BLaER1 (cell line): ENCODE data around the gene ARIH1.
"Not testable (repeated sequence)": the region's sequence is repeated elsewhere in the genome, so short reads cannot be mapped to it uniquely, and the experiment has no call there.

ENCODE experiments used
- H3K27ac ChIP-seq: shearing (Covaris generic); formaldehyde crosslinking; 2 replicates; pipeline ENCODE4 v1.8.1; 2022
- H3K27me3 ChIP-seq: shearing (Covaris generic); formaldehyde crosslinking; 2 replicates; pipeline ENCODE4 v1.8.1; 2022
- H3K36me3 ChIP-seq: shearing (Covaris generic); formaldehyde crosslinking; 2 replicates; pipeline ENCODE4 v1.8.1; 2022
- H3K4me1 ChIP-seq: shearing (Covaris generic); formaldehyde crosslinking; 2 replicates; pipeline ENCODE4 v1.8.1; 2022
- H3K4me2 ChIP-seq: shearing (Covaris generic); formaldehyde crosslinking; 2 replicates; pipeline ENCODE4 v1.8.1; 2022
- H3K4me3 ChIP-seq: shearing (Covaris generic); formaldehyde crosslinking; 2 replicates; pipeline ENCODE4 v1.8.1; 2022
- H3K9ac ChIP-seq: shearing (Covaris generic); formaldehyde crosslinking; 2 replicates; pipeline ENCODE4 v1.8.1; 2022
- H3K9me3 ChIP-seq: shearing (Covaris generic); formaldehyde crosslinking; 2 replicates; pipeline ENCODE4 v1.8.1; 2022
- H4K20me1 ChIP-seq: shearing (Covaris generic); formaldehyde crosslinking; 2 replicates; pipeline ENCODE4 v1.8.1; 2022
- Cebpa-rat ChIP-seq: shearing (Covaris generic); IDR thresholded peaks from 2 replicates; pipeline ENCODE4 v1.8.1; 2022

ARIH1 gene, protein sequence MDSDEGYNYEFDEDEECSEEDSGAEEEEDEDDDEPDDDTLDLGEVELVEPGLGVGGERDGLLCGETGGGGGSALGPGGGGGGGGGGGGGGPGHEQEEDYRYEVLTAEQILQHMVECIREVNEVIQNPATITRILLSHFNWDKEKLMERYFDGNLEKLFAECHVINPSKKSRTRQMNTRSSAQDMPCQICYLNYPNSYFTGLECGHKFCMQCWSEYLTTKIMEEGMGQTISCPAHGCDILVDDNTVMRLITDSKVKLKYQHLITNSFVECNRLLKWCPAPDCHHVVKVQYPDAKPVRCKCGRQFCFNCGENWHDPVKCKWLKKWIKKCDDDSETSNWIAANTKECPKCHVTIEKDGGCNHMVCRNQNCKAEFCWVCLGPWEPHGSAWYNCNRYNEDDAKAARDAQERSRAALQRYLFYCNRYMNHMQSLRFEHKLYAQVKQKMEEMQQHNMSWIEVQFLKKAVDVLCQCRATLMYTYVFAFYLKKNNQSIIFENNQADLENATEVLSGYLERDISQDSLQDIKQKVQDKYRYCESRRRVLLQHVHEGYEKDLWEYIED

DNA sequence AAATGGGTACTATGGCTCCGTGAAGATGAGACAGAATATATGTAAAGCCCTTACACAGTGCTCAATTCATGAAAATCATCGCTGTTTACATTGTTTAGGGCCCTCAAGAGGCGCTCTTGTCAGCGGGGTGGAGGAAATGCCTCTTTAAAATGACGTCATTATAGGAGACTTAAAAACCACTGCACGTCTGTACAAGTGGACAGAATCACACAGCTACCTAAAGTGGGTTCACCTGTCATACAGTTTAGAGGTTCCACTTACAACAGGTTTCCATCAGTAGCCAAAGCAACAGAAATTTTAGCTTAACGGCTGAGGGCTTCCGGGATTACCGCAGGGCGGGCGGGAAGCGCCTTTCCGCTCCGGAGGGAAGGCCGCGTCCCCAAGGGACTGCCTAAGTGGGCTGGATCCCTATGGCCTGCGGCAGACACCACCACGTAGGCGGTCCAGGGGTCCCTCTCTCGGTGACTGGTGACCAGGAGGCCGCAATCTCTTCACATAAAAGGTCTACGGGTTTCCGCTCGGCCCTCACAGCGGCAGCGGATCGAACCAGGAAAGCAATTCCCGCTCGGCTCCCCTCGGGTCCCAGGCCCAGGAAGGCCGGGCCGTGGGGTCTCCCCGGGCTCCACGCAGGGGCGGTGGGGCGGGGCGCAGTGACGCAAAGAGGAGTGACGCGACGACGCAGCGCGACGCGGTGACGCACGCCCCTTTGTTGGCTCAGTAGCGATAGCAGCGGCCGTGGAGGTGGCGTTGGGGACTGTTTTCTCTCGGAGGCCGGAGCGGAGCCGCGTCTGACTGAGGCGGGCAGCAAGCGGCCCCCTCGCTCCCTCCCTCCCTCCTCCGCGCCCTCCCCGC lies at the start of gene ARIH1:
ARIH1 (plus strand) TSS at position 717 of the 852 bp plus-strand sequence. CDS start 310 bp downstream, outside the sequence.
- Histone ChIP-seq H4K20me1 (peaks cover 46% of the 10 kb centered on the region), H3K27ac (peak within 1 kb of the TSS; percentile 99), H3K27me3 (no peaks in the 10 kb centered on the region), H3K36me3 (peaks cover 18% of the 10 kb centered on the region), H3K9me3 (0 out of 2 replicates have a peak, but pooled peaks cover 3% of the 10 kb centered on the region), H3K4me3 (peak within 1 kb of the TSS; percentile 96), H3K4me1 (peaks cover 36% of the 10 kb centered on the region), H3K4me2 (peak within 1 kb of the TSS; percentile 96), H3K9ac (peak within 1 kb of the TSS; percentile 99)
- no peak for TF ChIP-seq Cebpa-rat

DNA sequence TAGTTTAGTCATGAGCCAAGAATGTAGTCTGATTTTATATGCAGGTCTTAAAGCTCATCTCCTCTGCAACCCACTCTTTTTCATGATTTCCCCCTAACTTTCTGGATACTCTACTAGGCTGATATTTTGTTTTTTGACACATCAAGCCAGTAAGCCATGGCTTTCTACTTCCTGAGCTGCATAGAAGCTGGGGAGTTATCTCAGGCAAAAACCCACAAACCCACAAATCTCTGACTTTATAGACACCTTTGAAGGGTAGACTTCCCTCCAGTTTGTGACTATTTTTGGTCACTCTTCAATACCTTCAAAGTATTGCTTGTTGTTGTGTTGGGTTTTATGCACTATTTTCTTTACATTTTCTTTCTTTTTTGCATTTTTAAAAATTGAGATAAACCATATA lies 47.4 kb upstream of the ARIH1 start:
- Histone ChIP-seq H3K4me2 (peak overlapping the region; percentile 48), H3K36me3 (no peaks in the 10 kb centered on the region), H3K9ac (no peak overlapping the region), H3K4me3 (no peak overlapping the region), H3K4me1 (peaks cover 11% of the 10 kb centered on the region), H3K27ac (no peak overlapping the region), H3K27me3 (no peaks in the 10 kb centered on the region), H3K9me3 (peaks cover 15% of the 10 kb centered on the region), H4K20me1 (no peaks in the 10 kb centered on the region)
- no peak for TF ChIP-seq Cebpa-rat

DNA sequence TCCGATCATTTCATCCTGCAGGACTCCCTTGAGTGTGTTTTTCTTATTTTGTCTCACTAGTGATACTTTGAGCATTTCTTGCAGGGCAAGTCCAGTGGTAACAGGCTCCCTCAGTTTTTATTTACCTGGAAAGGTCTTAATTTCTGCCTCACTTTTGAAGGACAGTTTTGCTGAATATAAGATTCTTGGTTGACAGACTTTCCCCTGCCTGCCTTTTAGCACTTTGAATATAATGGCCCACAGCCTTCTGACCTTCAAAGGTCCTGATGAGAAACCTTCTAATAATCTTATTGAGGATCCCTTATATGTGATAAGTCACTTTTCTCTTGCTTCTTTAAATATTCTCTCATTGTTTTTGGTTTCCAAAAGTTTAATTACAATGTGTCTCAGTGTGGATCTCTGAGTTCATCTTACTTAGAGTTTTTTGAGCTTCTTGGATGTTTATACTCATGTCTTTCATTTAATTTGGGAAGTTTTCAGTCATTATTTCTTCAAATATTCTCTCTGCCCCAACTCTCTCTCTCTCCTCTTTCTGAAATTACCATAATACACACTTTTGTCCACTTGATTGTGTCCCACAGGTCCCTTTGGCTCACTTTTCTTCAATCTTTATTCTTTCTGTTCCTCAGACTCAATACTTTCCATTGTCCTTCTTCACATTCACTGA lies 36.3 kb upstream of the ARIH1 start:
- no peaks in the 10 kb centered on the region for H3K4me1 ChIP-seq
- no peak overlapping the region for H3K9ac ChIP-seq
- H3K27me3 ChIP-seq: no peaks in the 10 kb centered on the region
- H4K20me1 ChIP-seq: no peaks in the 10 kb centered on the region
- H3K27ac ChIP-seq: no peak overlapping the region
- peaks cover 22% of the 10 kb centered on the region for H3K9me3 ChIP-seq
- no peak overlapping the region for H3K4me2 ChIP-seq
- H3K36me3 ChIP-seq: no peaks in the 10 kb centered on the region
- TF ChIP-seq Cebpa-rat: no peak
- no peak overlapping the region for H3K4me3 ChIP-seq

DNA sequence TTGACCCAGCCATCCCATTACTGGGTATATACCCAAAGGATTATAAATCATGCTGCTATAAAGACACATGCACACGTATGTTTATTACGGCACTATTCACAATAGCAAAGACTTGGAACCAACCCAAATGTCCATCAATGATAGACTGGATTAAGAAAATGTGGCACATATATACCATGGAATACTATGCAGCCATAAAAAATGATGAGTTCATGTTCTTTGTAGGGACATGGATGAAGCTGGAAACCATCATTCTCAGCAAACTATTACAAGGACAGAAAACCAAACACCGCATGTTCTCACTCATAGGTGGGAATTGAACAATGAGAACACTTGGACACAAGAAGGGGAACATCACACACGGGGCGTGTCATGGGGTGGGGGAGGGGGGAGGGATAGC lies 31.3 kb upstream of the ARIH1 start:
- H3K4me3 ChIP-seq, H3K9ac ChIP-seq, H3K27me3 ChIP-seq, H3K27ac ChIP-seq, H3K36me3 ChIP-seq, H4K20me1 ChIP-seq, H3K4me1 ChIP-seq, H3K4me2 ChIP-seq, H3K9me3 ChIP-seq: not testable (repeated sequence)

DNA sequence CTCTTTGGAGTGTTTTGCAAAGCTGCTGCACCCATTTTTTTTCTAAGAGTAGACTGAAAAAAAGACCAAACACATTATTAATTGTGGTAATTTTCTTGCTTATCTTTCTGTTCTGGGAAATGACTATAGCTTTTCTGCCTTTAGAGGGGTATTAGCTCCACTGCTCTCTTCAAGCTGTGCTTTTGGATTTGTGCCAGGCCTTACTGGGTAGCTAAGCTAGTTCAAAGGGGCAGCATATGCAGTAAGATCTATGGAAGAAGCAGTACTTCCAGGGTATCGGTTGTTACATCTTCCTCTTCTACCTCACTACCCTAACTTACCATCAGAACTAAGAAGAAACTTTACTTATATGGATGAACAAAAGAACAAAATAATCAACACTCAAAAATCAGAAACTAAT lies 28.7 kb upstream of the ARIH1 start:
- Histone ChIP-seq H3K27me3 (no peaks in the 10 kb centered on the region), H3K9ac (no peak overlapping the region), H3K4me1 (no peaks in the 10 kb centered on the region), H3K4me3 (no peak overlapping the region), H3K9me3 (no peaks in the 10 kb centered on the region), H3K4me2 (no peak overlapping the region), H3K36me3 (no peaks in the 10 kb centered on the region), H4K20me1 (no peaks in the 10 kb centered on the region), H3K27ac (no peak overlapping the region)
- no peak for TF ChIP-seq Cebpa-rat

DNA sequence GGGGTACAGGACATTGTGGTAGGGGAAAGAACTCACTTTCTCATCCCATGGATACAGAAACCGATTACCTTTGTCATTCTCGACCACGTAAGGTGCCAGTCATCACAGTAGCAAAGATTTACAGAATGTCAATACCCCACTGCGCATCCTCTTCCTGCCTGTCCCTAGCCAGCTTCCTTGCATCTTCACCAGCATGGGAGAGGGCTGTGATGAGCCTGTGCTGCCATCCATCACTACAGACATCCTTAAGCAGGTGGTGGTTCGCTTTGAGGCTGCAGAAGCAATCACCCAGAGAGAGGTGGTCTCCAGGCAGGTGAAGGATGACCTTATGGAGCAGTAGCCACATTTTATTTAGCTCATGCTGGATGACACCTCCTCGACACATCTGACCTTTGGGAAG lies 23.3 kb upstream of the ARIH1 start:
- no peak overlapping the region for H3K4me3 ChIP-seq
- TF ChIP-seq Cebpa-rat: no peak

DNA sequence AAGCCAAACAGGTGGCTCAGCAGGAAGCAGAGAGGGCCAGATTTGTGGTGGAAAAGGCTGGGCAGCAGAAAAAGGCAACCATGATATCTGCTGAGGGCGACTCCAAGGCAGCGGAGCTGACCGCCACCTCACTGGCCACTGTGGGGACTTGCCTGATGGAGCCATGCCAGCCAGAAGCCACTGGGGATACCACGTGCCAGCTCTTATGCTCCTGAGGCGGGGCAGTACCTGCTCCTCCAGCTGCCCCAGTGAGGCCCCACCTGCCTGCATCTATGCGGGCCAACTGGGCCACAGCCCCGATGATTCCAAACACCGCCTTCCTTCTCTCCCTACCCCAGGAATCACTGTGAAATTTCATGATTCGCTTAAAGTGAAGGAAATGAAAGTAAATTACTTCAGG lies 22.9 kb upstream of the ARIH1 start:
- no peak for TF ChIP-seq Cebpa-rat

More for the DNA sequence above, 23.3 kb upstream of the ARIH1 start:
- no peaks in the 10 kb centered on the region for H4K20me1 ChIP-seq
- H3K4me2 ChIP-seq: no peak overlapping the region
- no peaks in the 10 kb centered on the region for H3K27me3 ChIP-seq
- no peaks in the 10 kb centered on the region for H3K9me3 ChIP-seq
- no peaks in the 10 kb centered on the region for H3K36me3 ChIP-seq
- H3K27ac ChIP-seq: no peak overlapping the region
- H3K4me1 ChIP-seq: no peaks in the 10 kb centered on the region
- no peak overlapping the region for H3K9ac ChIP-seq

DNA sequence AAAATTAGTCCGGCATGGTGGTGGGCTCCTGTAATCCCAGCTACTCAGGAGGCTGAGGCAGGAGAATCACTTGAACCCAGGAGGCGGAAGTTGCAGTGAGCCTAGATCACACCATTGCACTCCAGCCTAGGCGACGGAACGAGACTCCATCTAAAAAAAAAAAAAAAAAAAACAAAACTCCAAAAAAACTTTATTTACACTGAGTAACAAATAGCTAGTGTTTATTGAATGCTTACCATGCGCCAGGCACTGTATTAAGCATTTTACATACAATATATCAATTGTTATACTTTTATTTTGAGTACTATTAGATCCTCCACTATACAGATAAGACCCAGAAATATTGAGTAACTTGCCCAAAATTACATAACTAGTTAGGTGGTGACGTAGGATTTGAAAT lies 17.4 kb upstream of the ARIH1 start:
- Histone ChIP-seq H3K9me3 (no peaks in the 10 kb centered on the region), H3K4me1 (peaks cover 6% of the 10 kb centered on the region), H3K27ac (no peak overlapping the region), H3K27me3 (no peaks in the 10 kb centered on the region), H3K36me3 (no peaks in the 10 kb centered on the region), H4K20me1 (no peaks in the 10 kb centered on the region), H3K4me2 (no peak overlapping the region), H3K9ac (no peak overlapping the region), H3K4me3 (no peak overlapping the region)
- no peak for TF ChIP-seq Cebpa-rat

More for the DNA sequence above, 22.9 kb upstream of the ARIH1 start:
- Histone ChIP-seq H3K4me2 (no peak overlapping the region), H3K27ac (no peak overlapping the region), H3K9ac (no peak overlapping the region), H4K20me1 (no peaks in the 10 kb centered on the region), H3K4me1 (no peaks in the 10 kb centered on the region), H3K9me3 (no peaks in the 10 kb centered on the region), H3K4me3 (no peak overlapping the region), H3K27me3 (no peaks in the 10 kb centered on the region), H3K36me3 (no peaks in the 10 kb centered on the region)

DNA sequence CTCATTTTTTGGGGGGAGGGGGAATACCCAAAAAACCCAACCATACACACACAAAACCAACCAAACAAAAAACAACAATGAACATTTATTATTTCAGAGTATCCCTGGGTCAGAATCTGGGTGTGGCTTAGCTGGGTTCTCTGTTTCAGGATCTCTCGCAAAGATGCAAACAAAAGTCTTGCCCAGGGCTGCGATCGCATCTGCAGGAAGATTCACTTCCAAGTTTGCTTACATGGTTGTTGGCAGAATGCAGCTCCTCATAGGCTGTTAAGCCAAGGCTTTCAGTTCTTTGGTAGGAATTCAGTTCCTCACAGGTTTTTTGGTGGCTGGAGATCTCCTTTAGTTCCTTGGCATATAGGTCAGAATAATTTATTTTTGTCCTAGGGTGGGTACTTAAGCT lies 13.7 kb upstream of the ARIH1 start:
- Histone ChIP-seq H3K4me1 (peaks cover 7% of the 10 kb centered on the region), H3K4me2 (no peak overlapping the region), H3K4me3 (no peak overlapping the region), H3K9me3 (no peaks in the 10 kb centered on the region), H3K27me3 (no peaks in the 10 kb centered on the region), H3K9ac (no peak overlapping the region), H3K27ac (no peak overlapping the region), H4K20me1 (no peaks in the 10 kb centered on the region), H3K36me3 (no peaks in the 10 kb centered on the region)
- TF ChIP-seq Cebpa-rat: no peak
